ENCODE data around the gene TJP3.

- TF ChIP-seq CTCF (IDR thresholded peaks at IDR 0.05) (no peak), EP300 (IDR thresholded peaks at IDR 0.05) (no peak)
Measured at GRCh38 chr19:3778899-3779723, 70.9 kb downstream of the TJP3 start.

All from esophagus muscularis mucosa (tissue), 3 donors.